ENCODE data around the gene PLRG1.
"Not testable (repeated sequence)": the region's sequence is repeated elsewhere in the genome, so short reads cannot be mapped to it uniquely, and the experiment has no call there.

Gene PLRG1

DNA sequence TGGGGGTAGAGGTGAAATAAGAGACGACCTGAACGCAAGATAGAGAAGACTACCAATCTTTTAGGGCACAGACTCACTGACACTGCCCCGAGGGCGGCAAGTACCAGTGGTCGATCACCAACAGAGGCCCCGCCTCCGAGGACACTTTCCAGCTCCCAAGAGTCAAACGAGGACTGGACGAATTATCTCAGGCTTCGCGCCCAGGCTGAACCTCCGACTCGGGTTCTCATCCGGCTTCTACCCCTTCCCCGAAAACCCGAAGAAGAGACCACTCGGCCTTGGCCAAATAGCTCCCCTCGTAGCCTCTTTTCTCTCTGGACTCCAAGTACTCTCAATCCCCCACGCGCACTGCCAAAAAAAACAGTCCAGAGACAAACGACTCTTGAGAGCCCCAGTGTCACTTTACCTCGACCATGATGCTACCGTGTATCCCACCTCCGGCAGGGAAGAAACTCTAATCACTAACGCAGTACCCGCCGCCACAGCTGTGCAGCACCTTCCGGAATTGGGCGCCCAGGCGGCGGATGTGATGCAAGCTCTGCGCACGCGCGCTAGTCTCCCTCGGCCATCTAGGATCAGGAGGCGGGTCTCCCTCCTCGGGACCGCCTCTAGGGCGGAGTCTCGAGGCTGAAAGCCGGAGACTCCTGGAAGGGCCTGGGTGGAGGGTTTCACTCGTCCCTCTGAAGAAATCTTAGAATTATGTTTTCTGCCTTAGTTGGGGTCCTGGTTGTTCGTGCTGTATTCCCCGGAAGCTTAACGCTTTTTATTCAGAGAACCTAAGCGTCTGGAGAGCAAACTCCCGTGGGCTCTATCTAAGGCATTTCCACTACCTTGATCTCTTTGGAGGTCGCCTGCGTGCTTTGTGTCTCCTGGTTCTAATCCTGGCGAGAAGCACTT lies at the start of gene PLRG1:
Gene PLRG1 (minus strand): TSS at position 507 of the 897 bp plus-strand sequence. CDS start 92 bp downstream, at position 415.
- peak within 1 kb of the TSS; percentile 92 for H3K9ac ChIP-seq (ENCODE audit: low read depth, low read length)
- peak within 1 kb of the TSS; percentile 34 for H3K27ac ChIP-seq (ENCODE audit: low read length)
- no peaks in the 10 kb centered on the region for H3K9me3 ChIP-seq (ENCODE audit: insufficient read depth, low read depth, low read length)
- H3K4me1 ChIP-seq (ENCODE audit: insufficient read depth, low read length): peaks cover 7% of the 10 kb centered on the region
- no peaks in the 10 kb centered on the region for H3K27me3 ChIP-seq (ENCODE audit: insufficient read depth, low read length)
- peaks cover 27% of the 10 kb centered on the region for H3K36me3 ChIP-seq (ENCODE audit: insufficient read depth, low read depth, low read length)
- H3K4me3 ChIP-seq (ENCODE audit: low read length): peak within 1 kb of the TSS; percentile 94

DNA sequence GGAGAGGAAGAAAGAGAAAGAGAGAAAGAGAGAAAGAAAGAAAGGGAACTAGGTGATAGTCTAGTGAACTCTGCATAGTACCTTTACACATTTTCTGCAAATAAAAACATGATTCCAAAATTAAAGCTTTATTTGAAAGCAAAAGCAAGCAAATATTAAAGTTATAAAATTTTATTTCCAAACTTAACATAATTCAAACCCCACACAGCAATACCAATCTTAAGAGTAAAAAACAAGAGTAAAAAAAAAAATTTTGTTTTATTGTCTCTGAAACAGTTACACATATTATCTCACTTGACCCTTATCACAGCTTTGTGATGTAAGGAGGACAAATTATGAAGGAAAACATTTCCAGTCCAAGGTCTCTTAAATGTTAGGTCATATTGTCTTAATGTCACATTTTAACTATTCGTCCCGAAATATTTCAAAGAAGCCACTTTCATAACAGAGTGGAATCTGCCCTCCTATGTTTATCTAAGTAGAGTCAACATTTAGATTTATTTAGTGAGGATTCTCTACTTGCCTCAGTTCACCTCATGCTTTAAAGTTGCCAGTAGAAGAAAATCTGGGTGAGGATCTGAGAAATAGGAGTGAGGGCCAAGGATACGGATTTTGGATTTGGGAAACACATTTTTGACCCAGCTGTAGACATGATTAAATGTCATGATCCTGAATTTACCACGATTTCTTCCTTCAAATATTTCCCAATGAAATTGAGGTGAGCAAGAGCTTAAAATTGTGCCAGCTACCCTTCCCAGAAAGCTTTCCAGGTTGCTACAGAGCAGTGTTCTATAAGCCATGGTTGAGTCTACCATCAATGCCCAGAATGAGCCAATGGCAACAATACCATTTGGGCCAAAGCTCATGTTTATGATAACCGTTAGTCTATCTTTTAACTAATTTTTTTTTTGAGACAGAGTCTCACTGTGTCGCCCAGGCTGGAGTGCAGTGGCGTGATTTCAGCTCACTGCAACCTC lies 47.9 kb upstream of the PLRG1 start:
- Histone ChIP-seq H3K9ac (ENCODE audit: low read depth, low read length) (no peak overlapping the region), H3K36me3 (ENCODE audit: insufficient read depth, low read depth, low read length) (no peaks in the 10 kb centered on the region), H3K4me1 (ENCODE audit: insufficient read depth, low read length) (no peaks in the 10 kb centered on the region), H3K27ac (ENCODE audit: low read length) (no peak overlapping the region), H3K9me3 (ENCODE audit: insufficient read depth, low read depth, low read length) (no peaks in the 10 kb centered on the region), H3K4me3 (ENCODE audit: low read length) (no peak overlapping the region), H3K27me3 (ENCODE audit: insufficient read depth, low read length) (no peaks in the 10 kb centered on the region)

DNA sequence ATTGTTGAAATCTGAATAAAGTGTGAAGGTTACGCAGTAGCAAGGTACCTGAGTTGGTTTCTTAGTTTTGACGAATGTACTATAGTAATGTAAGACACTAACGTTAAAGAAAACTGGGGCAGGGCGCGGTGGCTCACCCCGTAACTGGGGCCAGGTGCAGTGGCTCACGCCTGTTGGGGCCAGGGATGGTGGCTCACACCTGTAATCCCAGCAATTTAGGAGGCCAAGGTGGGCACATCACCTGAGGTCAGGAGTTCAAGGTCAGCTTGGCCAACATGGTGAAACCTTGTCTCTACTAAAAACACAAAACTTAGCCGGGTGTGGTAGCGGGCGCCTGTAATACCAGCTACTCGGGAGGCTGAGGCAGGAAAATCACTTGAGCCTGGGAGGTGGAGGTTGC lies 47.1 kb upstream of the PLRG1 start:
- not testable (repeated sequence) for H3K27ac ChIP-seq (ENCODE audit: low read length); H3K9me3 ChIP-seq (ENCODE audit: insufficient read depth, low read depth, low read length); H3K9ac ChIP-seq (ENCODE audit: low read depth, low read length); H3K36me3 ChIP-seq (ENCODE audit: insufficient read depth, low read depth, low read length); H3K27me3 ChIP-seq (ENCODE audit: insufficient read depth, low read length); H3K4me1 ChIP-seq (ENCODE audit: insufficient read depth, low read length); H3K4me3 ChIP-seq (ENCODE audit: low read length)

DNA sequence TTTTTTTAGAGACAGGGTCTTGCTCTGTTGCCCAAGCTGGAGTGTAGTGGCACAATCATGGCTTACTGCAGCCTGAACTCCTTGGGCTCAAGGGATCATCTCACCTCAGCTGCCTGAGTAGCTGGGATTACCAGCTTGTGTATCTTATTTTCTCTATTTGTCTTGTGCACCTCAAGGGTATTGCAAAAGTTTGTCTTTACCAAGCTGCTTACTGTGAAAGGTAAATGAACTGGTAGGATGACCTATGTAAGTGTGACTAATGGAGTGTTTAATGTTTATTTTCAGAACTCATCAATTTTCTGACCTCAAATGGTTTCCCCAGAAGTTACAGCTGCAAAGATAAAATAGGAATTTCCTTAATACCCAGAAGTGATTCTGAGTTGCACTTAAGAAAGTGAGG lies 45.6 kb upstream of the PLRG1 start:
- H3K9ac ChIP-seq (ENCODE audit: low read depth, low read length): no peak overlapping the region
- H3K36me3 ChIP-seq (ENCODE audit: insufficient read depth, low read depth, low read length): no peaks in the 10 kb centered on the region
- no peak overlapping the region for H3K27ac ChIP-seq (ENCODE audit: low read length)
- H3K4me3 ChIP-seq (ENCODE audit: low read length): no peak overlapping the region
- no peaks in the 10 kb centered on the region for H3K4me1 ChIP-seq (ENCODE audit: insufficient read depth, low read length)
- H3K9me3 ChIP-seq (ENCODE audit: insufficient read depth, low read depth, low read length): no peaks in the 10 kb centered on the region
- no peaks in the 10 kb centered on the region for H3K27me3 ChIP-seq (ENCODE audit: insufficient read depth, low read length)

DNA sequence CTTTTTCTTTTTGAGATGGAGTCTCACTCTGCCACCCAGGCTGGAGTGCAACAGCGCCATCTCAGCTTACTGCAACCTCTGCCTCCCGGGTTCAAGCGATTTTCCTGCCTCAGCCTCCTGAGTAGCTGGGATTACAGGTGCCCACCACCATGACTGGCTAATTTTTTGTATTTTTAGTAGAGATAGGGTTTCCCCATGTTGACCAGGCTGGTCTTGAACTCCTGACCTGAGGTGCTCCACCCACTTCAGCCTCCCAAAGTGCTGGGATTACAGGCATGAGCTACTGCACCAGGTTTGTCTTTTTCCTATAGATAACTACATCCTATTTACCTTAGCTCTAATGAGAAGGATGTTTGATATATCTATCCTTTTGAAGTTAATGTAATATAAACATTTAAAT lies 44.1 kb upstream of the PLRG1 start:
- H3K4me1 ChIP-seq (ENCODE audit: insufficient read depth, low read length); H3K36me3 ChIP-seq (ENCODE audit: insufficient read depth, low read depth, low read length); H3K27me3 ChIP-seq (ENCODE audit: insufficient read depth, low read length); H3K27ac ChIP-seq (ENCODE audit: low read length); H3K9ac ChIP-seq (ENCODE audit: low read depth, low read length); H3K9me3 ChIP-seq (ENCODE audit: insufficient read depth, low read depth, low read length); H3K4me3 ChIP-seq (ENCODE audit: low read length): not testable (repeated sequence)

DNA sequence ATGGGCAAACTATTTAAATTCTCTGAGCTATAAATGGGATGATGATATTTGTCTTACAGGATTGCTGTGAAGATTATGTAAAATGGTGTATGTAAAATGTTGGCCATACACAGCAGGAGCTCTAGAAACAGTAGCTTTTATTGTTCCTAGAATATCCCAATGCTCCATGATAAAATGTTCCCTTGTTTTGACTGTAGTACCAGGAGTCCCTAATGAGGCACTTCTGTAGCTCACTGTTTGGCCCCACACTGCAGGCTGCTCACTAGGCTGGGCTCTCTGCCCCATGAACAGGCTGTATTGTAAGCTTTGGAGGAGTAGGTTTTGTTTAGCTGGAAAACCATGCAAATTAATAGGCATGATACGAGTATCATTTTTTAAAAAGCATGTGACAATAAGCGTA lies 43.7 kb upstream of the PLRG1 start:
- Histone ChIP-seq H3K4me1 (ENCODE audit: insufficient read depth, low read length) (no peaks in the 10 kb centered on the region), H3K27ac (ENCODE audit: low read length) (no peak overlapping the region), H3K27me3 (ENCODE audit: insufficient read depth, low read length) (no peaks in the 10 kb centered on the region), H3K9me3 (ENCODE audit: insufficient read depth, low read depth, low read length) (no peaks in the 10 kb centered on the region), H3K4me3 (ENCODE audit: low read length) (no peak overlapping the region), H3K9ac (ENCODE audit: low read depth, low read length) (no peak overlapping the region), H3K36me3 (ENCODE audit: insufficient read depth, low read depth, low read length) (no peaks in the 10 kb centered on the region)

DNA sequence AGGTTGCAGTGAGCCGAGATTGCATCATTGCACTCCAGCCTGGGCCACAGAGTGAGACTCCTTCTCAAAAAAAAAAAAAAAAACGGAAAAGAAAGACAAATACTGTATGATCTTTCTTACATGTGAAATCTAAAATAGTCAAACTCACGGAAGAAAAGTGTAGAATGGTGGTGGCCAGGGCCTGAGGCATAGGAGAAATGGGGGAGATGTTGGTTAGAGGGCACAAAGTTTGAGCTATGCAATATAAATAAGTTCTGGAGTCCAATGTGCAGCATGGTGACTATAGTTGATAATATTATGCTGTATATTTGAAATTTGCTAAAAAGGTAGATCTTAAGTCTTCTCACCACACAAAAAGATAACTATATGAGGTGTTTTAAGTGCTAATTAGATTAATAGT lies 41.7 kb upstream of the PLRG1 start:
- Histone ChIP-seq H3K36me3 (ENCODE audit: insufficient read depth, low read depth, low read length) (no peaks in the 10 kb centered on the region), H3K4me1 (ENCODE audit: insufficient read depth, low read length) (no peaks in the 10 kb centered on the region), H3K27ac (ENCODE audit: low read length) (no peak overlapping the region), H3K9me3 (ENCODE audit: insufficient read depth, low read depth, low read length) (no peaks in the 10 kb centered on the region), H3K4me3 (ENCODE audit: low read length) (no peak overlapping the region), H3K9ac (ENCODE audit: low read depth, low read length) (no peak overlapping the region), H3K27me3 (ENCODE audit: insufficient read depth, low read length) (no peaks in the 10 kb centered on the region)

DNA sequence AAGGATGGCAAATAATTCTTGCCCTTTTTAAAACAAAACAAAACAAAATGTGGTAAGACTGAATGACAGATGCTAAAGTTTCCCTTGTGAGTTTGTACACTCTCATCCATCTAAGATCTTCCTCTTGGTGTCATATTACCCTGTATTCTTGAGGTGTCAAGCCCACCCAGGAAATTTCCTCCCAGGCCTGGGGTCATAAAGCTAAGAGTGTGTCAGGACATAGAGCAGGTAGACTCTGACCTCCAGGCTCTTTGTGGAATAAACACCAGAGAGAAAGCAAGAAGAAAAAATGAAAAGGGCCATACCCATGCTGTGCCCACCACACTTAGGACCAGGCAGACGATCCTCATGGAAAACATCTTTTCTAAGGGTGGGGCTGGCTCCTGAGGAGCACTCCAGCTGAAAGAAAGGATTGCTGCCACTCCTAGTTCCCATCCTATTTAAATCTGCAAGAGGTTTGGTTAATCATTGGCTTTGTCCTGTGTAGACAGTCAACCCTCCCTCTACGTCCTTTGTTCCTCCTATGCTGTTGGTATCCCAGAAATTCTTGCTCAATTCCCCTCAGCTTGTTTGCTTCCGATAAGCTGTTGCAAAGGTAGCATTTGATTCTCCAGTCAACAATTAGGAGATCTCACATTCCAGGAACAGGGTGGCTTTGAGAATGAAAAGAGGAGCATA lies 40.3 kb upstream of the PLRG1 start, which contains the start of gene FGA:
Gene FGA (minus strand): TSS at position 414 of the 678 bp plus-strand sequence. CDS start 55 bp downstream, at position 359.
- Histone ChIP-seq H3K9me3 (ENCODE audit: insufficient read depth, low read depth, low read length) (no peaks in the 10 kb centered on the region), H3K4me1 (ENCODE audit: insufficient read depth, low read length) (no peaks in the 10 kb centered on the region), H3K9ac (ENCODE audit: low read depth, low read length) (no peak within 1 kb of the TSS), H3K36me3 (ENCODE audit: insufficient read depth, low read depth, low read length) (no peaks in the 10 kb centered on the region), H3K27me3 (ENCODE audit: insufficient read depth, low read length) (no peaks in the 10 kb centered on the region), H3K27ac (ENCODE audit: low read length) (no peak within 1 kb of the TSS), H3K4me3 (ENCODE audit: low read length) (no peak within 1 kb of the TSS)

DNA sequence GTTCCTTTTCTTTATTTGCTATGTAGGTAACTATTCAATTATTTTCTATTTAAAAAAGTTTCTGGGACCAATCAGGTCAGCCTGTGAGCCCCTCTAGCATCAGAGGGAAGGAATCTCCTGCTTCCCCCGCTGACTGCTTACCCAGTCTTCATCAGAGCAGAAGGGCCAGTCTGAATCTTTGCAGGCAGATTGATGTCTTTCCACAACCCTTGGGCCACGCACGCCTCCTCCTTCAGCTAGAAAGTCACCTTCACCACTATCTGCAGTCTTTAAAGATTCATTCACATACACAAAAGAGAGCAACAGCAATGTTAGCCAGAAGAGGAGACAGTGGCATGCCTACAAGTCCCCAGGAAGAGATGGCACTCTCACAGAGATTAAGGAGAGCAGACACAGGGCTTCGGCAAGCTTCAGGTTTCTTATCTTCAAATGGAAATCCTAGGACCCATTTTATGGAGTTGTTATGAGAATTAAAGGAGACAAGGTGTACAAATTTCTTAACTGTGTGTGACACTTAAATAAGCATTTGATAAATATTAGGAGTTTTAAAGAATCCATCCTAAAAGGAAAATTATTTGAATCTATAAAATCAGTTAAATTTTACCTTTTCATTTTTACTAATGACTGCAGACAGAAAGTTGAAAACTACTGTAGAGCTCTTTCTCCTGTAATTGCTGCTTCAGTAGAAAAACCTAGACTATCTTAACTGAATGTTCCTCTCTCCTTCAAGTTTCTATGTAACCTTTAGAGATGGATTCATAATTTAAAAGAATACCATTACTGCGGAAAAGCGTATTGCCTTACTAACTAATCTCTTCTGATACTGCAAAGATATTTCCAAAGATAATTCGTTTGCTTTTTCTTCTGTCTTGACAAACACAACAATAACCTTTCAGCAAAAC lies 39.3 kb upstream of the PLRG1 start:
- Histone ChIP-seq H3K27me3 (ENCODE audit: insufficient read depth, low read length) (no peaks in the 10 kb centered on the region), H3K4me3 (ENCODE audit: low read length) (no peak overlapping the region), H3K4me1 (ENCODE audit: insufficient read depth, low read length) (no peaks in the 10 kb centered on the region), H3K9ac (ENCODE audit: low read depth, low read length) (no peak overlapping the region), H3K9me3 (ENCODE audit: insufficient read depth, low read depth, low read length) (no peaks in the 10 kb centered on the region), H3K36me3 (ENCODE audit: insufficient read depth, low read depth, low read length) (no peaks in the 10 kb centered on the region), H3K27ac (ENCODE audit: low read length) (no peak overlapping the region)

DNA sequence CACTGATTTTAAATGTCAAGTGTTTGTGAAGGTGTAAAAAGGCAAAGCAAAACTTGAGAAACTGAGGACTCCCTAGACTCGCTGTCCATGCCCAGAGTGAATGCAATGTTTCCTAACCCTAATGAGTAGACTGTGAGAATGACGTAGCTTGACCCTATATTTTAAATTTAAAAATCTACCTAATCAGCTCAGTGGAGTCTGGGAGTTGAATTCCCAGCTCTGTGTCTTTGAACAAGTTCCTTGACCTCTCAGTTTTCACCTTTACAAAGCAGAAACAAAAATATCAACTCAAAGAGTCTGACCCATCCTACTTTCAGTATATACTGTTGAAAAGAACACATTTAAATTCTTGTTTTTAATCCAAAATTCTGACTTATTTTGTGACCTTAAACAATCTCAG lies 38.0 kb upstream of the PLRG1 start:
- no peaks in the 10 kb centered on the region for H3K9me3 ChIP-seq (ENCODE audit: insufficient read depth, low read depth, low read length)
- no peak overlapping the region for H3K9ac ChIP-seq (ENCODE audit: low read depth, low read length)
- H3K4me1 ChIP-seq (ENCODE audit: insufficient read depth, low read length): no peaks in the 10 kb centered on the region

More for the DNA sequence above, 38.0 kb upstream of the PLRG1 start:
- H3K27ac ChIP-seq (ENCODE audit: low read length): no peak overlapping the region
- H3K27me3 ChIP-seq (ENCODE audit: insufficient read depth, low read length): no peaks in the 10 kb centered on the region
- H3K4me3 ChIP-seq (ENCODE audit: low read length): no peak overlapping the region
- H3K36me3 ChIP-seq (ENCODE audit: insufficient read depth, low read depth, low read length): no peaks in the 10 kb centered on the region
